Natural killer cell (primary cell): ENCODE data around the gene TOLLIP. TPM values are rescaled to one million over a fixed set of nuclear protein-coding genes. Genes with fewer than 3 reads are reported as not detected.

ENCODE experiments used
- ATAC-seq, 3 donors: fragments of 150-1000 bp in 2 of 3; fragments of 200-7000 bp in 1 of 3; cut with Tn5 transposase; 1 replicate in 1 of 3; 2 replicates in 2 of 3; pipeline ENCODE4 v1.10.0; 2021; ENCODE audit warnings: mild to moderate bottlenecking in 2 of 3, moderate library complexity in 2 of 3
- DNase-seq, 2 donors: peaks; one replicate each; pipeline versions ENCODE4 v3.0.0 to v3.0.0-alpha.2; 2013 to 2021; ENCODE audit warnings: mixed read lengths in 1 of 2
- H3K27ac ChIP-seq: one replicate; pipeline ENCODE4 v1.5.1; 2013; ENCODE audit warnings: mild to moderate bottlenecking, low read length
- H3K27me3 ChIP-seq: one replicate; pipeline ENCODE4 v1.6.1; 2013; ENCODE audit warnings: low read length; ENCODE audit not compliant: control insufficient read depth, insufficient read depth
- H3K36me3 ChIP-seq: one replicate; pipeline ENCODE4 v1.6.1; 2013; ENCODE audit warnings: low read length; ENCODE audit not compliant: control insufficient read depth, insufficient read depth
- H3K4me1 ChIP-seq: one replicate; pipeline ENCODE4 v1.6.1; 2013; ENCODE audit warnings: low read length; ENCODE audit not compliant: control insufficient read depth, insufficient read depth
- H3K4me3 ChIP-seq: one replicate; pipeline ENCODE4 v1.5.1; 2013; ENCODE audit warnings: low read length
- H3K9me3 ChIP-seq: one replicate; pipeline ENCODE4 v1.6.1; 2013; ENCODE audit warnings: low read length; ENCODE audit not compliant: control insufficient read depth, insufficient read depth
- H3K27ac Mint-ChIP-seq, 2 donors: one replicate each; pipeline ENCODE4 v1.8.0; 2022; ENCODE audit warnings: mild to moderate bottlenecking in 2 of 2, mixed read lengths in 2 of 2, moderate library complexity in 1 of 2
- H3K27me3 Mint-ChIP-seq, 2 donors: one replicate each; pipeline ENCODE4 v1.8.0; 2022; ENCODE audit warnings: low read depth in 2 of 2, mixed read lengths in 2 of 2
- H3K36me3 Mint-ChIP-seq: one replicate; pipeline ENCODE4 v1.8.0; 2022; ENCODE audit warnings: mixed read lengths
- H3K4me1 Mint-ChIP-seq, 2 donors: one replicate each; pipeline ENCODE4 v1.8.0; 2022; ENCODE audit warnings: mixed read lengths in 2 of 2
- H3K4me3 Mint-ChIP-seq: one replicate; pipeline ENCODE4 v1.8.0; 2022; ENCODE audit warnings: mild to moderate bottlenecking, moderate library complexity, mixed read lengths
- H3K9me3 Mint-ChIP-seq, 2 donors: one replicate each; pipeline ENCODE4 v1.8.0; 2022; ENCODE audit warnings: mixed read lengths in 2 of 2
- CTCF ChIP-seq: fragments of 200-600 bp; IDR thresholded peaks from one replicate; pipeline ENCODE4 v1.8.0; 2022; ENCODE audit warnings: antibody characterized with exemption
- WGBS: methylation state at CpG from one replicate; pipeline ENCODE4 v1.1.7; 2013; ENCODE audit warnings: missing lambda C conversion rate; ENCODE audit not compliant: insufficient coverage; 5-methylcytosine and 5-hydroxymethylcytosine counted together
- intact Hi-C: fragments of 100-400 bp; cut with micrococcal nuclease; formaldehyde crosslinking; loops from one replicate; pipeline ENCODE4 v1.14.2; 2022
- total RNA-seq, 4 donors: library from RNA; stranded (reverse); fragments of 120-200 nt in 1 of 4; gene quantifications; one replicate each; pipeline versions ENCODE4 v1.2.3 to v1.2.4, GENCODE V29; 2013 to 2022

The TOLLIP gene
- total RNA-seq, 3 donors from 2014 or later (not counting 1 experiment from before 2014, with no cell fraction given) = 49.3 to 61.8 (median 54.8) TPM

DNA sequence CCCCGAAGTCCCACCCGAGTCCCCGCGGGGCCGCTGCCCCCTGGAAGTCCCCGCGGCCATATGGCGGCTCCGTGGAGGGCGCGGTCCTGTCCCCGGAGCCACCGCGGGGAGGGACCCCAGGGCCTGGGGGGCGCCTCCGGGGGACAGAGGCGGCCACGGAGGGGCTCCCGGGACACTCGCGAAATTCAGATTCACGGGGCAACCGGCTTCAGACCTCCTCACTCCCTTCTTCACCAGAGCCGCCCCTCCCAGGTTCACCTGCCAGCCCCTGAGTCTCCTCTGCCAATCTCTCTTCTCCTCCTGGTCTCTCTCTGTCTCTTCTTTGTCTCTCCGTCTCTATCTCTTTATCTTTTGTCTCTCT, 28.2 kb upstream of the TOLLIP start:
- peak in 1 of 2 donors; percentile 47 for DNase-seq
- TF ChIP-seq CTCF = no peak
- H3K36me3 ChIP-seq = no peaks in the 10 kb centered on the region
- H3K36me3 Mint-ChIP-seq = no peaks in the 10 kb centered on the region
- no peaks in the 10 kb centered on the region for H3K27me3 ChIP-seq
- no peaks in the 10 kb centered on the region for H3K27me3 Mint-ChIP-seq
- no peak overlapping the region for H3K4me3 ChIP-seq
- H3K4me1 ChIP-seq = peaks cover 12% of the 10 kb centered on the region
- peak overlapping the region; percentile 82 for H3K4me3 Mint-ChIP-seq
- ATAC-seq = no peak
- intact Hi-C loops = loop anchor here (10.0 kb wide), 1 partner anchor 47 kb away; the partner anchor contains the start of gene BRSK2
- H3K9me3 Mint-ChIP-seq = peaks cover 3 to 4% of the 10 kb centered on the region in 2 donors
- WGBS = 65% methylated on average over 25 of the region's 25 CpGs
- H3K4me1 Mint-ChIP-seq = peaks cover 12 to 23% of the 10 kb centered on the region in 2 donors
- H3K27ac ChIP-seq = no peak overlapping the region
- H3K9me3 ChIP-seq = peaks cover 4% of the 10 kb centered on the region
- peak overlapping the region in 1 of 2 donors; percentile 19 for H3K27ac Mint-ChIP-seq

DNA sequence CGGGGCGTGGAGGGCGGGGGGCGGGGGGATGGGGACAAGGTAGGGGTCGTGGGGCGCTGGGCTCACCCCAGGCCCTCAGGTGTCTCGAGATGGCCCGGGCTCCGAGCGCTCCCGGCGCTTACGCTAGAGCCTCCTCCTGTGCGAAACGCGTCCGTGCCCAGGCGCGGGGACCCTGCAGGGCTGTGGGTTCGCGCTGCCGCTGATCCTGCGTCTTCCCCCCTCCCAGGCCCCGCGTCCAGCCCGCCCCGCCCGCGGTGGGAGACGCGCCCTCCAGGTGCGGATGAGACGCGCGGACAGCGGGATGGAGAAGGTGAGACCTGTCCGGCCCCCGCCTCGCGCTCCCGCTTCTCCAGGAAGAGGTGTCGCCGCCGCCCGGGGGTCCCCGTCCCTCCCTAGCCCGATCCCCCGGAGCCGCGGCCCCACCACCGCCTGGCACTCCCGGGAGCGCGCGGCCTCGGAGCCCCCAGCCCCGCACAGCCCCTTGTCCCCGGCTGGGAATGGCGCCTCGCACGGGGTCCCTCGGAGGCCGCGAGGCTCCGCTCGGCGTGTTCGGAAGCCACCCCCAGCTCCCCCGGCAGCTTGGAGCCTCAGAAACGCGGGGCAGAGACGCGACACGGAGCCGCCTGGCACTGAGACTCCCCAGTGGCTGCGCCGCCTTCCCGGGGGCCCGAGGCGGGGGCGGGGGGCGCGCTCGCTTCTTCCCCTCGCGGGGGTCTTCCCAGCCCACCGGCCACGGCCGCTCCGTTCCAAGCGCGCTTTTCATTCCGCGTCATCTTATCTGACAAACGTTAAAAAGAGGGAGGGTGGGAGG, 27.6 kb upstream of the TOLLIP start:
- Histone ChIP-seq H3K27ac (no peak overlapping the region), H3K27me3 (no peaks in the 10 kb centered on the region), H3K4me3 (no peak overlapping the region), H3K36me3 (no peaks in the 10 kb centered on the region), H3K9me3 (peaks cover 4% of the 10 kb centered on the region), H3K4me1 (peaks cover 12% of the 10 kb centered on the region)
- 12% methylated on average over 90 of the region's 95 CpGs for WGBS
- intact Hi-C loops = loop anchor here (1.0 to 10.0 kb wide), 2 partner anchors 28 to 48 kb away; partner anchors contain the start of genes BRSK2 and TOLLIP
- H3K9me3 Mint-ChIP-seq = peaks cover 3 to 4% of the 10 kb centered on the region in 2 donors
- peak; percentile 40 to 60 (median 54) for ATAC-seq
- no peak overlapping the region for H3K27ac Mint-ChIP-seq
- no peaks in the 10 kb centered on the region for H3K36me3 Mint-ChIP-seq
- no peak for TF ChIP-seq CTCF
- peak; percentile 49 to 77 for DNase-seq
- peaks cover 0 to 3% of the 10 kb centered on the region in 2 donors for H3K27me3 Mint-ChIP-seq
- peaks cover 12 to 23% of the 10 kb centered on the region in 2 donors for H3K4me1 Mint-ChIP-seq
- H3K4me3 Mint-ChIP-seq = no peak overlapping the region

GRCh38 chr11:1335811-1336761, 26.7 kb upstream of the TOLLIP start:
- Histone ChIP-seq H3K4me1 (peaks cover 12% of the 10 kb centered on the region), H3K27ac (peak overlapping the region; percentile 36), H3K4me3 (peak overlapping the region; percentile 49), H3K27me3 (no peaks in the 10 kb centered on the region), H3K36me3 (no peaks in the 10 kb centered on the region), H3K9me3 (peaks cover 4% of the 10 kb centered on the region)
- peak; percentile 57 to 82 for DNase-seq
- peak overlapping the region in 1 of 2 donors; percentile 44 for H3K27ac Mint-ChIP-seq
- WGBS = under 1% methylated on average over 37 of the region's 66 CpGs
- TF ChIP-seq CTCF = no peak
- ATAC-seq = peak; percentile 60 to 75 (median 62)
- no peaks in the 10 kb centered on the region for H3K36me3 Mint-ChIP-seq
- intact Hi-C loops = loop anchor here (1.0 to 10.0 kb wide), 2 partner anchors 27 to 49 kb away; partner anchors contain the start of genes BRSK2 and TOLLIP
- peaks cover 12 to 23% of the 10 kb centered on the region in 2 donors for H3K4me1 Mint-ChIP-seq
- peaks cover 3 to 4% of the 10 kb centered on the region in 2 donors for H3K9me3 Mint-ChIP-seq
- H3K27me3 Mint-ChIP-seq = peaks cover 0 to 3% of the 10 kb centered on the region in 2 donors
- H3K4me3 Mint-ChIP-seq = peak overlapping the region; percentile 79
